Measurements from ENCODE around the gene HOXB2. TPM values are rescaled to one million over a fixed set of nuclear protein-coding genes. Genes with fewer than 3 reads are reported as not detected.

The HOXB2 gene
- total and polyA plus RNA-seq, 2 of the 8 experiments (the other 6 are each of a cell fraction or from before 2014, with no cell fraction given): not detected

GRCh38 chr17:48517478-48517877 is 27.4 kb downstream of the HOXB2 start:
- H3K79me2 ChIP-seq (ENCODE audit: control insufficient read depth in 1 of 2, insufficient read depth in 2 of 2, low read length in 2 of 2): no peaks in the 10 kb centered on the region
- H2BK5ac ChIP-seq (ENCODE audit: low read depth, low read length): no peak overlapping the region
- H3K4me1 ChIP-seq (replicated peaks in 1 of 4; ENCODE audit: control insufficient read depth in 3 of 4, insufficient read depth in 4 of 4, low read length in 3 of 4): peaks cover 5 to 14% (median 9%) of the 10 kb centered on the region in 4 experiments
- no peak overlapping the region for H2AFZ ChIP-seq (ENCODE audit: low read length)
- ChIA-PET POLR2A (ENCODE audit: partially characterized antibody) (no interaction called here), CTCF (ENCODE audit: partially characterized antibody) (interaction anchor here (2.3 to 3.2 kb wide), 3 partner anchors 14 to 76 kb away, joined by 7 to 11 read pairs (median 9); partner anchors contain the start of gene HOXB5)
- no peak overlapping the region for H3K56ac ChIP-seq (replicated peaks; ENCODE audit: insufficient read length, low read depth, low read length)
- H3K9me3 ChIP-seq (ENCODE audit: insufficient read depth in 2 of 2, low read depth in 1 of 2, low read length in 1 of 2): no peaks in the 10 kb centered on the region
- peak overlapping the region; percentile 3; the same call in 1 of the 2 replicates for H2BK20ac ChIP-seq (ENCODE audit: low read length)
- no peak overlapping the region for H3K23ac ChIP-seq (ENCODE audit: insufficient read length)
- H3K18ac ChIP-seq (ENCODE audit: extremely low read depth, low read length): no peak overlapping the region
- no peak overlapping the region for H4K5ac ChIP-seq (ENCODE audit: insufficient read length, low read depth, low read length)
- FAIRE-seq (no peak), DNase-seq (ENCODE audit: low read depth in 1 of 2, low spot score in 2 of 2) (no peak)
- H2AK5ac ChIP-seq (ENCODE audit: low read depth, low read length): no peak overlapping the region
- no peak overlapping the region for H3K4me2 ChIP-seq (ENCODE audit: insufficient read depth in 1 of 2, low read depth in 2 of 2, low read length in 2 of 2)
- peak overlapping the region; percentile 53; the same call in 1 of the 2 replicates for H2BK12ac ChIP-seq (ENCODE audit: low read depth, low read length)
- 57% methylated on average over 3 of the region's 3 CpGs; no CpG with 5 or more reads in 1 of the 2 experiments for WGBS, 2 experiments (ENCODE audit: extremely low coverage in 1 of 2, insufficient coverage in 1 of 2, insufficient read length in 1 of 2, insufficient replicate concordance in 2 of 2, low coverage in 1 of 2, low lambda C conversion rate in 2 of 2, missing lambda C conversion rate in 1 of 2)
- H3K36me3 ChIP-seq (ENCODE audit: control insufficient read depth in 2 of 4, insufficient read depth in 4 of 4, low read length in 3 of 4): no peaks in the 10 kb centered on the region
- H3K27ac ChIP-seq (ENCODE audit: low read depth, low read length): no peak overlapping the region
- H2BK120ac ChIP-seq (replicated peaks; ENCODE audit: low read depth, low read length): no peak overlapping the region
- no peak overlapping the region for H3K4me3 ChIP-seq (ENCODE audit: extremely low read depth in 1 of 4, insufficient read depth in 2 of 4, low read depth in 3 of 4, low read length in 4 of 4)
- H3K9ac ChIP-seq (replicated peaks in 1 of 4; ENCODE audit: extremely low read depth in 1 of 4, low read depth in 3 of 4, low read length in 3 of 4): no peak overlapping the region
- no peak overlapping the region for H3K4ac ChIP-seq (replicated peaks; ENCODE audit: insufficient read length, low read depth, low read length)
- H3K79me1 ChIP-seq (ENCODE audit: low read depth, low read length): no peaks in the 10 kb centered on the region
- H4K20me1 ChIP-seq (replicated peaks in 1 of 2; ENCODE audit: control insufficient read depth in 1 of 2, insufficient read depth in 2 of 2, low read length in 2 of 2): no peaks in the 10 kb centered on the region
- peaks cover 0 to 35% (median 33%) of the 10 kb centered on the region in 4 experiments; a peak in 6 of 7 replicates for H3K27me3 ChIP-seq (replicated peaks in 1 of 4; ENCODE audit: control insufficient read depth in 3 of 4, extremely low read depth in 1 of 4, insufficient read depth in 3 of 4, low read length in 3 of 4)
- H3K23me2 ChIP-seq (ENCODE audit: low read depth, low read length): no peaks in the 10 kb centered on the region; the same call in 1 of the 2 replicates
- no peak overlapping the region for H4K8ac ChIP-seq (ENCODE audit: extremely low read depth, insufficient read depth, low read length)
- no peak overlapping the region for H4K91ac ChIP-seq (replicated peaks; ENCODE audit: insufficient read length, low read length)
- no peak overlapping the region for H3K14ac ChIP-seq (ENCODE audit: insufficient read length)
- H2BK15ac ChIP-seq (ENCODE audit: low read length): no peak overlapping the region
- no peak for TF ChIP-seq RFX5 (IDR thresholded peaks at IDR 0.05; ENCODE audit: borderline replicate concordance, low read depth, low read length)
- TF ChIP-seq JUND (IDR thresholded peaks at IDR 0.05; ENCODE audit: low read length): no peak
- TF ChIP-seq TAF1 (IDR thresholded peaks at IDR 0.05; ENCODE audit: low read depth, low read length): no peak
- TF ChIP-seq USF2 (IDR thresholded peaks at IDR 0.05; ENCODE audit: low read length): no peak
- TF ChIP-seq POLR2AphosphoS5 (IDR thresholded peaks at IDR 0.05; ENCODE audit: low read depth, low read length): no peak
- TF ChIP-seq KDM1A (IDR thresholded peaks at IDR 0.05; ENCODE audit: borderline replicate concordance, low read length): no peak
- no peak for TF ChIP-seq SIRT6 (IDR thresholded peaks at IDR 0.05; ENCODE audit: low read length)
- TF ChIP-seq SP4 (IDR thresholded peaks at IDR 0.05; ENCODE audit: low read length): no peak
- no peak for TF ChIP-seq RAD21 (IDR thresholded peaks at IDR 0.05 in 1 of 2, conservative IDR thresholded peaks at IDR 0.05 in 1 of 2; ENCODE audit: low read depth in 2 of 2, low read length in 2 of 2)
- no peak for TF ChIP-seq EZH2 (IDR thresholded peaks at IDR 0.05; ENCODE audit: low read depth, low read length, severe bottlenecking)
